ENCODE results near the gene ZNRF2. TPM values are rescaled to one million over a fixed set of nuclear protein-coding genes. Genes with fewer than 3 reads are reported as not detected.

Gene ZNRF2
- total RNA-seq, 1 experiment from 2014 or later: 25.8 TPM

- TF ChIP-seq CTCF (IDR thresholded peaks at IDR 0.05; ENCODE audit: unreplicated experiment): no peak
- peaks cover 25% of the 10 kb centered on the region for H3K4me1 Mint-ChIP-seq (ENCODE audit: low read depth, unreplicated experiment)
- intact Hi-C loops (cut with micrococcal nuclease; ENCODE audit: unreplicated experiment): loop anchor here (5.0 kb wide), 1 partner anchor 117 kb away; no protein-coding TSS in a partner anchor
- CTCF ChIA-PET: interaction anchor here (1.2 kb wide), 1 partner anchor 115 kb away, joined by 3 read pairs; no protein-coding TSS in a partner anchor
- no peak for DNase-seq
- no peaks in the 10 kb centered on the region for H3K27me3 Mint-ChIP-seq (ENCODE audit: unreplicated experiment)
- H3K4me3 Mint-ChIP-seq (ENCODE audit: low read depth, unreplicated experiment): no peak overlapping the region
- H3K36me3 Mint-ChIP-seq (ENCODE audit: insufficient read depth, unreplicated experiment): peaks cover 8% of the 10 kb centered on the region
- BruUV-seq (replicated peaks): no TSS peak
- H3K9me3 Mint-ChIP-seq (ENCODE audit: low read depth, unreplicated experiment): no peaks in the 10 kb centered on the region
- H3K27ac Mint-ChIP-seq (ENCODE audit: unreplicated experiment): no peak overlapping the region
These were observed 4.8 kb upstream of the ZNRF2 start for GRCh38 chr7:30279653-30279904.

GRCh38 chr7:30280631-30281030 is 3.8 kb upstream of the ZNRF2 start:
- no peak for DNase-seq
- CTCF ChIA-PET: interaction anchor here (0.6 to 1.2 kb wide), 2 partner anchors 116 to 223 kb away, joined by 3 read pairs; no protein-coding TSS in a partner anchor
- Mint-ChIP-seq H3K36me3 (ENCODE audit: insufficient read depth, unreplicated experiment) (peaks cover 15% of the 10 kb centered on the region), H3K4me3 (ENCODE audit: low read depth, unreplicated experiment) (no peak overlapping the region), H3K27ac (ENCODE audit: unreplicated experiment) (no peak overlapping the region), H3K9me3 (ENCODE audit: low read depth, unreplicated experiment) (no peaks in the 10 kb centered on the region), H3K27me3 (ENCODE audit: unreplicated experiment) (no peaks in the 10 kb centered on the region), H3K4me1 (ENCODE audit: low read depth, unreplicated experiment) (peaks cover 25% of the 10 kb centered on the region)
- no peak for TF ChIP-seq CTCF (IDR thresholded peaks at IDR 0.05; ENCODE audit: unreplicated experiment)
- BruUV-seq (replicated peaks): no TSS peak
- intact Hi-C loops (cut with micrococcal nuclease; ENCODE audit: unreplicated experiment): no loop called here

- no peak overlapping the region for H3K27ac Mint-ChIP-seq (ENCODE audit: unreplicated experiment)
These were observed 3.1 kb upstream of the ZNRF2 start for GRCh38 chr7:30281263-30281662.

GRCh38 chr7:30281791-30282190 is 2.6 kb upstream of the ZNRF2 start:
- no peaks in the 10 kb centered on the region for H3K27me3 Mint-ChIP-seq (ENCODE audit: unreplicated experiment)
- TF ChIP-seq CTCF (IDR thresholded peaks at IDR 0.05; ENCODE audit: unreplicated experiment): no peak
- BruUV-seq (replicated peaks): no TSS peak
- intact Hi-C loops (cut with micrococcal nuclease; ENCODE audit: unreplicated experiment): no loop called here
- H3K36me3 Mint-ChIP-seq (ENCODE audit: insufficient read depth, unreplicated experiment): peaks cover 27% of the 10 kb centered on the region
- no peak overlapping the region for H3K27ac Mint-ChIP-seq (ENCODE audit: unreplicated experiment)
- DNase-seq: no peak
- H3K4me1 Mint-ChIP-seq (ENCODE audit: low read depth, unreplicated experiment): peaks cover 25% of the 10 kb centered on the region
- H3K9me3 Mint-ChIP-seq (ENCODE audit: low read depth, unreplicated experiment): no peaks in the 10 kb centered on the region
- CTCF ChIA-PET: interaction anchor here (0.7 to 1.1 kb wide), 3 partner anchors 56 to 132 kb away, joined by 3 read pairs; no protein-coding TSS in a partner anchor
- no peak overlapping the region for H3K4me3 Mint-ChIP-seq (ENCODE audit: low read depth, unreplicated experiment)

More at GRCh38 chr7:30281263-30281662, 3.1 kb upstream of the ZNRF2 start:
- CTCF ChIA-PET: interaction anchor here (0.7 to 1.1 kb wide), 3 partner anchors 55 to 132 kb away, joined by 3 read pairs; no protein-coding TSS in a partner anchor
- BruUV-seq (replicated peaks): no TSS peak
- Mint-ChIP-seq H3K27me3 (ENCODE audit: unreplicated experiment) (no peaks in the 10 kb centered on the region), H3K4me3 (ENCODE audit: low read depth, unreplicated experiment) (no peak overlapping the region), H3K9me3 (ENCODE audit: low read depth, unreplicated experiment) (no peaks in the 10 kb centered on the region), H3K36me3 (ENCODE audit: insufficient read depth, unreplicated experiment) (peaks cover 22% of the 10 kb centered on the region), H3K4me1 (ENCODE audit: low read depth, unreplicated experiment) (peaks cover 25% of the 10 kb centered on the region)
- DNase-seq: no peak
- intact Hi-C loops (cut with micrococcal nuclease; ENCODE audit: unreplicated experiment): no loop called here
- TF ChIP-seq CTCF (IDR thresholded peaks at IDR 0.05; ENCODE audit: unreplicated experiment): no peak

Measured in Calu3 (cell line).